GM21390 (cell line): ENCODE measurements around the gene THOC6.
A peak's percentile ranks its signal among the peaks of the same experiment; 100 is the strongest.

Experiments used
- ATAC-seq: cut with Tn5 transposase; IDR thresholded peaks from one replicate; pipeline ENCODE4 v1.9.1; 2021; ENCODE audit not compliant: unreplicated experiment

The THOC6 gene

DNA sequence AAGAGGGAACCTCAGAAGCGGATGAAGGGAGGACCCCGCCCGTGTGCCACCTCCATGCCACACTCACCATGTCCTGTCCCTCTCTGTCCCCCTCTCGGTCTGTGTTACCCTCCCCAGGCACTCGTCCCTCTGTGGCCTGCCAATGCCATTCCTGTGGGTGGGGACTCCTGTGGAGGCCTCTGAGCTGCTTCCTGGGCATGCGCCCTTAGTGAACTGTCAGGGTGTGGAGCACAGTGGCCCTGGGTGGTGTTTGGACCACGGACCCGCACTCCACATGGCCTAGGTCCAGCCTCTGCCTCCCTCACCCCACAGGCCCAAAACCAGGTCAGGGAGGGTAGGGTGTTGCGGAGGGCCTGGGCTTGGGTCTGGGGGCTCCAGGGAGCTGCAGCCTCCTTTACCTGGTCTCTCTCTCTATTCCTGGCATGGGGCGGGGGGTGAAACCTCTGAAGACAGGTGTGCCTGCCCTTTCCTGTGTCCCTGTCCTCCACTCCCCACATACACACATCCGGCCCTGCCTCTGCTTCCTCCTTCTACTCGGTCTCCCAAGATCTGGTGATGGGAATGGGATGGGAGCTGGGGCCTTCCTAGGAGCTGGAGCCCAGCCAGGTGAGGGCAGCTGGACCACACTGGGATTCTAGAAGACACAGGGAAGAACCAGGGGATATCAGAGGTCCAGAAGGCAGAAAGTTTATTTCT lies 32.1 kb upstream of the THOC6 start:
- no peak for ATAC-seq

DNA sequence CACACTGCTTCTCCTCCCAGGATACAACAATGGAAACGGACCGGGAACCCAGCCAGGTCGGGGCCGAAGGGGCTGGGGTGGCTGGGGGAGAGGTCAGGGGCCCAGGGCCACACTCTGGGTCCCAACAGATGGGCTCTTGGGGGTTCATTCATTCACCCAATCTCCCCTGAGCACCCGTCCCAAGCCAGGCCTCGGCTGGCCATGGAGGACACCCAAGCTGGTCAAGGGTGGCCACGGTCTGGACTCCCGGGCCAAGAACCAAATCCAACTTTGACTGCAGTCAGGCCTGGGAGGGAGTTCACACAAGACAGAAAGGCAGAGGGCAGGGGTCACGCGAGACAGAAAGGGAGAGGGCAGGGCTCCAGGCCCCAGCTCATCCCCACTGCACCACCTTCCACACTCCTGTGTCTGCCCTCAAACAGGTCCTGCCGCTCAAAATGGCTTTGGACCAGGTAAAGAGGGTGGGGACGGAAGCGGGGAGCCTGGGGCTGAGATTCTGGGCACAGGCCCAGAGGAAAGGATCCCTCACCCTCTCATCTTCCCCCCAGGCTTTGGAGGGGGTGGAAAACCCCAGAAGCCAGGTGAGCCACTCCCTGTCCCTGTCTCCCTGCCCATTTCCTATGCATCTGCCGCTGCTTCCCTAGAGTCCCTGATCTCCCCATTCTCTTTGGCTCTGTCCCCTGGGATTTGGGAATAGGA lies 31.3 kb upstream of the THOC6 start:
- ATAC-seq = no peak

GRCh38 chr16:2996298-2996697 lies 27.5 kb upstream of the THOC6 start:
- ATAC-seq = no peak

GRCh38 chr16:2999929-3000328 lies 23.9 kb upstream of the THOC6 start:
- no peak for ATAC-seq

DNA sequence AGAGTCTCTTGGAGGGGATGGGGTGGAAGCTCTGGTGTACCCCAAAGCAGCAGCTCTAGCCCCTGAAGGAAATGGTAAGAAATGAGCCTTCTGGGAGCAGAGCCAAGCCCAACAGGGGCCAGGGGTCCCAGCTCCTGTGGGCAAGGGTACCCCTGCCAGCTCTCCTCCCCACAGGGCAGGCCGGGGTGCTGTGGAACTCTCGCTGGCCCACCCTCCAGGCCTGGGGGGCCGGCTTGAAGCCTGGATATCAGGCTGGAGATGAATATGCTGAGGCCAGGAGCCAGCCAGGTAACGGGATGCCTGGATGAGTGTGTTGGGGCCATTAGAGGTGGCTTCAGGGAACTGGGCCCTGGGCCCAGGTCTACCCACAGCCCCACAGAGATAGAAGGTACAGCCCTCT lies 23.3 kb upstream of the THOC6 start:
- no peak for ATAC-seq

- ATAC-seq = no peak
These were observed 22.5 kb upstream of the THOC6 start for GRCh38 chr16:3001316-3001715.

DNA sequence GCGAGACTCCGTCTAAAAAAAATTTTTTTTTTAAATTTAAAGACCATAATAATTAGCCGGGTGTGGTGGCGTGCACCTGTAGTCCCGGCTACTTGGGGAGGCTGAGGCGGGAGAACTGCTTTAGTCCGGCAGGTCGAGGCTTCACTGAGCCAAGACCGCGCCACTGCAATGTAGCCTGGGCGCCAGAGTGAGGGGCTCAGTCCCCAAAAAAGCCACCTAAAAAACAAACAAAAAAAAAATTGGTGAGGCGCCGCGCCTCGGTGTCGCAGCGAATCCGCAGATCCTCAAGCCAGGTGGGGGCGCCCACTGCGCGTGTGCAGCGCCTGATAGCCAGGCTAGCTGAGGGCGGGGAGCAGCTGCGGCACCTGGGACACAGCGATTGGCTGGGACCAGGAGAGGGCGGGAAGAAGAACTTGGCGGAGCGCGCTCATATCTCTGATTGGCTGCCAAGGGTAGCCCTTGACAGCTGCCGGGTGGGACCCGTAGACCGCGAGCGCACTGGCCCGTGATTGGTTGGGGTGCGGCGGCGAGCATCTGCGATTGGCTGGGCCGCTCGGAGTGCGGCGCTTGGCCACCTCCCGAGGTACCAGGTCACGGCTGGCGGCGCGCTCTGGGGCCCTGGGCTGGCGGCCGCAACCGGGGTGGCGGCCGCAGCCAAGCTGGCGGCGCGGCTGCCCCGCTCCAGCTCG lies 20.1 kb upstream of the THOC6 start:
- peak; percentile 87 for ATAC-seq

DNA sequence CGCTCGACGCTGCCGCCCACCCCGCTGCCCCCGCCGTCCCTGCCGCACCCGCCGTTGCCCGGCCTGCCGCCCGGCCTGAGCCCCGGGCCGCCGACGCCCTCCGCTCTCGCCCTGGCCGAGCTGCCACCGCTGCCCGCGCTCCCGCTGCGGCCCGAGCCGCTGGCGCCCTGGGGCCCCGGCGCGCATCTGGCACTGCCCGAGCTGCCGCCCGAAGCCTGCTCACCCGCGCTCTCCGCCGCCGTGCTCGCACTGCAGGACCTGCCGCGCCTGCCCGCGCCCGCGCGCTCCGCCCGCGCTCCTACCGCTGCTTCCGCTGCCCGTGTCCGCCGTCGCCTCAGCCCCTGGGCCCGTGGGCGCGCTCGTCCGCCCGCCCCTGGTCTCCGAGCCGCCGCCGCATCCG lies 19.5 kb upstream of the THOC6 start:
- no peak for ATAC-seq

GRCh38 chr16:3004781-3005284 lies 19.0 kb upstream of the THOC6 start:
- no peak for ATAC-seq

DNA sequence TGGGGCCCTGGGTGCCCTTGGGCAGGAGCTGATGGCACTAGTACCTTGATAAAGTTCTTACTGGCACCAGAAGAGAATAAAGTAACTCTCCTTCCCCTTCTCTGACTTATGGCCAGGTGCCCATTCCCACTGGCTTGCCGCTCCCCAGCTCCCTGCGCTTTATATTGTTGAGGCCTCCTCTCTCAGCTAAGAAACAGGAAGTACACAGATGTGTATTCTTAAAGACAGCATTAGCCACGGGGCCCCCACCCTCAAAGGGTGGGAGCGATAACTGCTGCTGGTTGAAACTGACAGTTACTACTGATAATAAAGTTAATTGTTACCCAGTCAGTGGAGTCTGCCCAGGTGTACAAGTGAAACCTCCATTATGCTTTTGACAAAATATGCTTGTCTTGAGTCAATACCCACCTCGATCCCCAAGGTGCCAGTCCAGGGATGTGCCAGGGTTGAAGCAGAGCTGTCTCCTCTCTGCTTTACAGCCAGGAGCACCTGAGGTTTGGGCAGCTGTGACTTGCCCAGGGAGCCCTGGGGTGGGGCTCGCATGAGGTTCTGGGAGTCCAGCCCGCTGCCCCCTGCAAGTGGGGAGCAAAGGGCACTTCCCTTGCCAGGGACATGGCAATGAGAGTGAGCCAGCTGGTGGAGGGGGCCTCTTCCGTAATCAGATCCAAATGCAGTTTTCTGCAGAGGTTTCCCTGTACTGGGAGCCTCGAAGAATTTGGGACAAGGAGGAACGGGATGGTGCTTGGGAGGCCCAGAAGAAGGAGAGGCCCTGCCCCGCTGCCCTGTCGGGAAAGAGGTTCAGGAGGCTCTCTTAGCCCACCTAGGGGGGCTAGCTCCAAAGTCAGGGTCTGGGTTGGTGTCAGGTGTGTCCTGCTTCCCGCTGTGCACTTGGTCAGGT lies 16.5 kb upstream of the THOC6 start:
- ATAC-seq = no peak

GRCh38 chr16:3007957-3008689 lies 15.7 kb upstream of the THOC6 start:
- no peak for ATAC-seq

DNA sequence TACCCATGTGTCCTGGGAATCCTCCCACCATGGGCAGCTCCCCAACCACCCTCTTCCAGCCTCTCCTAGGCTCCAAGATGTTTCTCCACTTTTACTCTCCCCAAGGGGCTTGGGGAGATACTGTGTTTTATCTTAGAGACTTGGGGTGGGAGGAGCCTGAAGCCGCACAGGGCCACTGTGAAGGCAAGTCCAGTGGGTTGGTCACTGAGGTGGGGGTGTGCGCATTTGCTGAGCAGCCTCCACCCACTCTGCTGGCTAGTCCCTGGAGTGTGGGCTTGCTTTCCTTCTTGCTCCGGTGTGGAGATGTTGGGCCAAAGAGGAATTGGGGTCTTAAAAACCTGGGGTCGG lies 15.2 kb upstream of the THOC6 start:
- ATAC-seq = no peak

GRCh38 chr16:3009568-3010390 lies 14.1 kb upstream of the THOC6 start:
- no peak for ATAC-seq

DNA sequence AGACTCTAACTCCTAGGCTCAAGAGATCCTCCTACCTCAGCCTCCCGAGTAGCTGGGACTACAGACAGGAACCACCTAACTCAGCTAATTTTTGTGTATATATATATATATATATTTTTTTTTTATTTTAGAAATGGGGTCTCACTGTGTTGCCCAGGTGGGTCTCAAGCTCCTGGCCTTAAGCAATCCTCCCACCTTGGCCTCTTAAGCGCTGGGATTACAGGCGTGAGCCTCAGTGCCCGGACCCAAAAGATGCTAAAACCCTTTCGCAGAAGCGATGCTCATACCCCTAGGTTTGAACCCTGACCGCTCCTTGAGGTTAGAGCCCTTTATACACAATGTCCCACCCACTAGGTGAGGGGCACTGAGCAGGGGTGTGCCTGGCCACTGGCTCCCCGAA lies 13.3 kb upstream of the THOC6 start:
- ATAC-seq = no peak

GRCh38 chr16:3012246-3012645 lies 11.6 kb upstream of the THOC6 start:
- no peak for ATAC-seq

DNA sequence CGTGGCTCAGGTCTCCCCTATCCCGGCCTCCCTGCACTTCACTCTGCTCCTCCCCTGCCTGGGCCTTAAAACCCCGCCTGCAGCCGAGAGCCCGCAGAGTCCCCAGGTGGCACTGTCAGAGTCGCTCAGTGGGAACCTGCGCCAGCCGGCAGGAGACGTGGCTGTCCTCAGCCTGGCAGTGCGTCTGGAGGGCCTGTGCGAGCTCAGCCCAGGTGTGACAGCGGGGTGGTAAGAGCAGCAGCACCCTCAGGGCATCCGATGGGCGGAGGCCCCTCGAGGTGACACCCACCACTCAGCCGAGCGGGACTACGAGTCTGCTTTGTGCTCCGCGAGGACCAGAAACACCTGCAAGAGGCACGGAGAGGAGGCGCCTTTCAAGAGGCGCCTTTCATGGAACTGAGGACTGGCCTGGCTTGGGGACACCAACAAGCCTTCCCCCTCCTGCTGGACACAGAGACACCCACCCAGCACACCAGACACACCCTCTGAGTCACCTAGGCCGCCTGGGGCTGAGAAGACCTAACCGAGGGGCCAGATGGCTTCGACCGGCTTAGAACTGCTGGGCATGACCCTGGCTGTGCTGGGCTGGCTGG lies 10.9 kb upstream of the THOC6 start, which contains the start of gene CLDN9:
Gene CLDN9, plus strand, starts transcription at position 96 of the 593 bp plus-strand sequence. Its CDS starts 440 bp downstream, at position 536.
- ATAC-seq = no peak

DNA sequence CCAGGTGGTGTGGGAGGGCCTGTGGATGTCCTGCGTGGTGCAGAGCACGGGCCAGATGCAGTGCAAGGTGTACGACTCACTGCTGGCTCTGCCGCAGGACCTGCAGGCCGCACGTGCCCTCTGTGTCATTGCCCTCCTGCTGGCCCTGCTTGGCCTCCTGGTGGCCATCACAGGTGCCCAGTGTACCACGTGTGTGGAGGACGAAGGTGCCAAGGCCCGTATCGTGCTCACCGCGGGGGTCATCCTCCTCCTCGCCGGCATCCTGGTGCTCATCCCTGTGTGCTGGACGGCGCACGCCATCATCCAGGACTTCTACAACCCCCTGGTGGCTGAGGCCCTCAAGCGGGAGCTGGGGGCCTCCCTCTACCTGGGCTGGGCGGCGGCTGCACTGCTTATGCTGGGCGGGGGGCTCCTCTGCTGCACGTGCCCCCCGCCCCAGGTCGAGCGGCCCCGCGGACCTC lies 10.3 kb upstream of the THOC6 start:
- no peak for ATAC-seq

GRCh38 chr16:3013998-3014690 lies 9.7 kb upstream of the THOC6 start:
- ATAC-seq = no peak
